Measurements from ENCODE around the gene GALNT2.

GALNT2 gene

GRCh38 chr1:230130172-230130944 lies 63.3 kb downstream of the GALNT2 start:
- no peak for DNase-seq (ENCODE audit: low read depth)

GRCh38 chr1:230131457-230131856 lies 64.4 kb downstream of the GALNT2 start:
- DNase-seq (ENCODE audit: low read depth) = no peak

- DNase-seq (ENCODE audit: low read depth) = no peak
These were observed 65.7 kb downstream of the GALNT2 start for GRCh38 chr1:230132758-230133157.

- DNase-seq (ENCODE audit: low read depth) = no peak
These were observed 68.7 kb downstream of the GALNT2 start for GRCh38 chr1:230135726-230136125.

- no peak for DNase-seq (ENCODE audit: low read depth)
These were observed 69.7 kb downstream of the GALNT2 start for GRCh38 chr1:230136453-230137336.

GRCh38 chr1:230137337-230137815 lies 70.3 kb downstream of the GALNT2 start:
- no peak for DNase-seq (ENCODE audit: low read depth)

GRCh38 chr1:230138561-230139239 lies 71.7 kb downstream of the GALNT2 start:
- no peak for DNase-seq (ENCODE audit: low read depth)

- no peak for DNase-seq (ENCODE audit: low read depth)
These were observed 72.3 kb downstream of the GALNT2 start for GRCh38 chr1:230139315-230139714.

- no peak for DNase-seq (ENCODE audit: low read depth)
These were observed 72.7 kb downstream of the GALNT2 start for GRCh38 chr1:230139741-230140140.

- no peak for DNase-seq (ENCODE audit: low read depth)
These were observed 73.4 kb downstream of the GALNT2 start for GRCh38 chr1:230140221-230141020.

GRCh38 chr1:230141021-230141648 lies 74.1 kb downstream of the GALNT2 start:
- DNase-seq (ENCODE audit: low read depth) = no peak

GRCh38 chr1:230141797-230142607 lies 75.0 kb downstream of the GALNT2 start:
- no peak for DNase-seq (ENCODE audit: low read depth)

- DNase-seq (ENCODE audit: low read depth) = no peak
These were observed 75.7 kb downstream of the GALNT2 start for GRCh38 chr1:230142608-230143210.

- no peak for DNase-seq (ENCODE audit: low read depth)
These were observed 76.5 kb downstream of the GALNT2 start for GRCh38 chr1:230143534-230143933.

- DNase-seq (ENCODE audit: low read depth) = no peak
These were observed 77.1 kb downstream of the GALNT2 start for GRCh38 chr1:230144010-230144614.

GRCh38 chr1:230144758-230145504 lies 77.9 kb downstream of the GALNT2 start:
- no peak for DNase-seq (ENCODE audit: low read depth)

GRCh38 chr1:230145505-230145899 lies 78.5 kb downstream of the GALNT2 start:
- no peak for DNase-seq (ENCODE audit: low read depth)

- no peak for DNase-seq (ENCODE audit: low read depth)
These were observed 79.0 kb downstream of the GALNT2 start for GRCh38 chr1:230145953-230146476.

All from activated T-helper 9 cell treated with anti-CD3 and anti-CD28 coated beads, Interleukin-2, amount 50 U/mL, for 16 hours (primary cell).